K562 (cell line): ENCODE measurements around the gene MMEL1.

Source experiments
- HMG20B ChIP-seq: fragments of 250-450 bp; sonication (Bioruptor Pico); IDR thresholded peaks from 2 replicates; pipeline ENCODE4 v1.5.0; 2021; ENCODE audit warnings: mild to moderate bottlenecking
- HNRNPK ChIP-seq: fragments of 200-400 bp; formaldehyde crosslinking; IDR thresholded peaks from one replicate; pipeline ENCODE4 v1.6.1; 2018; ENCODE audit warnings: mild to moderate bottlenecking, low read depth, low read length; ENCODE audit not compliant: poor library complexity, severe bottlenecking
- TCF3 ChIP-seq: sonication (generic); formaldehyde crosslinking; IDR thresholded peaks from 2 replicates; pipeline ENCODE4 v1.4.0; 2020; ENCODE audit warnings: mild to moderate bottlenecking, missing genetic modification reagents
- ZNF561 ChIP-seq: fragments of 450-650 bp; formaldehyde crosslinking; conservative IDR thresholded peaks from 2 replicates; pipeline ENCODE4 v1.4.0; 2020; ENCODE audit warnings: mild to moderate bottlenecking, moderate library complexity
- TF ChIP-seq, protein P1 (sequence below): fragments of 450-650 bp; IDR thresholded peaks from 2 replicates; pipeline ENCODE4 v1.6.1; 2017; ENCODE audit warnings: antibody characterized with exemption, mild to moderate bottlenecking
- TF ChIP-seq, protein P2 (sequence below): fragments of 250-450 bp; sonication (Bioruptor Pico); IDR thresholded peaks from 2 replicates; pipeline ENCODE4 v1.8.0; 2022; ENCODE audit warnings: moderate library complexity, mild to moderate bottlenecking, inconsistent platforms
- TF ChIP-seq, protein P3 (sequence below): fragments of 250-450 bp; sonication (Bioruptor Pico); IDR thresholded peaks from 2 replicates; pipeline ENCODE4 v1.4.0; 2020; ENCODE audit warnings: mild to moderate bottlenecking, moderate library complexity, borderline replicate concordance
- TF ChIP-seq, protein P4 (sequence below): sonication (generic); formaldehyde crosslinking; IDR thresholded peaks from 2 replicates; pipeline ENCODE4 v1.8.0; 2022; ENCODE audit warnings: mild to moderate bottlenecking, low read depth, missing genetic modification reagents

DNA sequence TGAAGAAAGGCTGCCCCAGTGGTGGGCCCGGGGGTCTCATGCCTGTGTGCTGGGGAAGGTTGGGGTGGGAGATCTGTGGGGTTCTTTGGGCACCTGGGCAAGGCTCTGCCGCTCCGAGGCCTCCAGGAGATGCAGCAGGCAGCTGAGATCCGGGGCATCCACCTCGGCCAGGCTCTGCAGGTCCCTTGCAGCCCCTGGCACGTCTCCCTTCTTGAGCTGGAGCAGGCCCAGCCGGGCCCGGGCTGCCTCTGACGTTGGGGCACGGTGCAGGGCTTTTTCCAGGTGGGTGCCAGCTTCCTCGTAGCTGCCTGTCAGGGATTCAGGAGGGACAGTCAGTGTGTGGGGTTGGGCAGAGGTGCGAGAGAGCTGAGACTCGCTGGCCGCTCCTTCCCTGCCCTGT lies 11.4 kb upstream of the MMEL1 start:
- TF ChIP-seq, protein P1, sequence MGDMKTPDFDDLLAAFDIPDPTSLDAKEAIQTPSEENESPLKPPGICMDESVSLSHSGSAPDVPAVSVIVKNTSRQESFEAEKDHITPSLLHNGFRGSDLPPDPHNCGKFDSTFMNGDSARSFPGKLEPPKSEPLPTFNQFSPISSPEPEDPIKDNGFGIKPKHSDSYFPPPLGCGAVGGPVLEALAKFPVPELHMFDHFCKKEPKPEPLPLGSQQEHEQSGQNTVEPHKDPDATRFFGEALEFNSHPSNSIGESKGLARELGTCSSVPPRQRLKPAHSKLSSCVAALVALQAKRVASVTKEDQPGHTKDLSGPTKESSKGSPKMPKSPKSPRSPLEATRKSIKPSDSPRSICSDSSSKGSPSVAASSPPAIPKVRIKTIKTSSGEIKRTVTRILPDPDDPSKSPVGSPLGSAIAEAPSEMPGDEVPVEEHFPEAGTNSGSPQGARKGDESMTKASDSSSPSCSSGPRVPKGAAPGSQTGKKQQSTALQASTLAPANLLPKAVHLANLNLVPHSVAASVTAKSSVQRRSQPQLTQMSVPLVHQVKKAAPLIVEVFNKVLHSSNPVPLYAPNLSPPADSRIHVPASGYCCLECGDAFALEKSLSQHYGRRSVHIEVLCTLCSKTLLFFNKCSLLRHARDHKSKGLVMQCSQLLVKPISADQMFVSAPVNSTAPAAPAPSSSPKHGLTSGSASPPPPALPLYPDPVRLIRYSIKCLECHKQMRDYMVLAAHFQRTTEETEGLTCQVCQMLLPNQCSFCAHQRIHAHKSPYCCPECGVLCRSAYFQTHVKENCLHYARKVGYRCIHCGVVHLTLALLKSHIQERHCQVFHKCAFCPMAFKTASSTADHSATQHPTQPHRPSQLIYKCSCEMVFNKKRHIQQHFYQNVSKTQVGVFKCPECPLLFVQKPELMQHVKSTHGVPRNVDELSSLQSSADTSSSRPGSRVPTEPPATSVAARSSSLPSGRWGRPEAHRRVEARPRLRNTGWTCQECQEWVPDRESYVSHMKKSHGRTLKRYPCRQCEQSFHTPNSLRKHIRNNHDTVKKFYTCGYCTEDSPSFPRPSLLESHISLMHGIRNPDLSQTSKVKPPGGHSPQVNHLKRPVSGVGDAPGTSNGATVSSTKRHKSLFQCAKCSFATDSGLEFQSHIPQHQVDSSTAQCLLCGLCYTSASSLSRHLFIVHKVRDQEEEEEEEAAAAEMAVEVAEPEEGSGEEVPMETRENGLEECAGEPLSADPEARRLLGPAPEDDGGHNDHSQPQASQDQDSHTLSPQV, result no peak
- TF ChIP-seq ZNF561 (CRISPR knock-in tag) (no peak), TCF3 (CRISPR knock-in tag) (no peak), HNRNPK (no peak), HMG20B (no peak)
- TF ChIP-seq, protein P2, sequence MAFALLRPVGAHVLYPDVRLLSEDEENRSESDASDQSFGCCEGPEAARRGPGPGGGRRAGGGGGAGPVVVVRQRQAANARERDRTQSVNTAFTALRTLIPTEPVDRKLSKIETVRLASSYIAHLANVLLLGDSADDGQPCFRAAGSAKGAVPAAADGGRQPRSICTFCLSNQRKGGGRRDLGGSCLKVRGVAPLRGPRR (CRISPR knock-in tag), result no peak
- TF ChIP-seq, protein P3, sequence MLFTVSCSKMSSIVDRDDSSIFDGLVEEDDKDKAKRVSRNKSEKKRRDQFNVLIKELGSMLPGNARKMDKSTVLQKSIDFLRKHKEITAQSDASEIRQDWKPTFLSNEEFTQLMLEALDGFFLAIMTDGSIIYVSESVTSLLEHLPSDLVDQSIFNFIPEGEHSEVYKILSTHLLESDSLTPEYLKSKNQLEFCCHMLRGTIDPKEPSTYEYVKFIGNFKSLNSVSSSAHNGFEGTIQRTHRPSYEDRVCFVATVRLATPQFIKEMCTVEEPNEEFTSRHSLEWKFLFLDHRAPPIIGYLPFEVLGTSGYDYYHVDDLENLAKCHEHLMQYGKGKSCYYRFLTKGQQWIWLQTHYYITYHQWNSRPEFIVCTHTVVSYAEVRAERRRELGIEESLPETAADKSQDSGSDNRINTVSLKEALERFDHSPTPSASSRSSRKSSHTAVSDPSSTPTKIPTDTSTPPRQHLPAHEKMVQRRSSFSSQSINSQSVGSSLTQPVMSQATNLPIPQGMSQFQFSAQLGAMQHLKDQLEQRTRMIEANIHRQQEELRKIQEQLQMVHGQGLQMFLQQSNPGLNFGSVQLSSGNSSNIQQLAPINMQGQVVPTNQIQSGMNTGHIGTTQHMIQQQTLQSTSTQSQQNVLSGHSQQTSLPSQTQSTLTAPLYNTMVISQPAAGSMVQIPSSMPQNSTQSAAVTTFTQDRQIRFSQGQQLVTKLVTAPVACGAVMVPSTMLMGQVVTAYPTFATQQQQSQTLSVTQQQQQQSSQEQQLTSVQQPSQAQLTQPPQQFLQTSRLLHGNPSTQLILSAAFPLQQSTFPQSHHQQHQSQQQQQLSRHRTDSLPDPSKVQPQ (CRISPR knock-in tag), result no peak
- TF ChIP-seq, protein P4, sequence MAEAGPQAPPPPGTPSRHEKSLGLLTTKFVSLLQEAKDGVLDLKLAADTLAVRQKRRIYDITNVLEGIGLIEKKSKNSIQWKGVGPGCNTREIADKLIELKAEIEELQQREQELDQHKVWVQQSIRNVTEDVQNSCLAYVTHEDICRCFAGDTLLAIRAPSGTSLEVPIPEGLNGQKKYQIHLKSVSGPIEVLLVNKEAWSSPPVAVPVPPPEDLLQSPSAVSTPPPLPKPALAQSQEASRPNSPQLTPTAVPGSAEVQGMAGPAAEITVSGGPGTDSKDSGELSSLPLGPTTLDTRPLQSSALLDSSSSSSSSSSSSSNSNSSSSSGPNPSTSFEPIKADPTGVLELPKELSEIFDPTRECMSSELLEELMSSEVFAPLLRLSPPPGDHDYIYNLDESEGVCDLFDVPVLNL (CRISPR knock-in tag), result no peak
